Esophagus muscularis mucosa (tissue), 3 donors: ENCODE data around the gene BFSP2.

ENCODE experiments used
- CTCF ChIP-seq, 3 experiments: fragments of 200-600 bp in 2 of 3; fragments of 450-650 bp in 1 of 3; sonication (generic) in 2 of 3; IDR thresholded peaks; one replicate each; pipeline ENCODE4 v1.5.1; 2017 to 2019; ENCODE audit warnings: antibody characterized with exemption in 3 of 3, mild to moderate bottlenecking in 2 of 3, moderate library complexity in 1 of 3
- POLR2A ChIP-seq: fragments of 450-650 bp; IDR thresholded peaks from one replicate; pipeline ENCODE4 v1.6.1; 2017; ENCODE audit warnings: antibody characterized with exemption, moderate library complexity, mild to moderate bottlenecking, low read depth
- POLR2AphosphoS5 ChIP-seq, 2 donors: sonication (generic); formaldehyde crosslinking; IDR thresholded peaks; one replicate each; pipeline ENCODE4 v1.6.1; 2017; ENCODE audit warnings: antibody characterized with exemption in 2 of 2

DNA sequence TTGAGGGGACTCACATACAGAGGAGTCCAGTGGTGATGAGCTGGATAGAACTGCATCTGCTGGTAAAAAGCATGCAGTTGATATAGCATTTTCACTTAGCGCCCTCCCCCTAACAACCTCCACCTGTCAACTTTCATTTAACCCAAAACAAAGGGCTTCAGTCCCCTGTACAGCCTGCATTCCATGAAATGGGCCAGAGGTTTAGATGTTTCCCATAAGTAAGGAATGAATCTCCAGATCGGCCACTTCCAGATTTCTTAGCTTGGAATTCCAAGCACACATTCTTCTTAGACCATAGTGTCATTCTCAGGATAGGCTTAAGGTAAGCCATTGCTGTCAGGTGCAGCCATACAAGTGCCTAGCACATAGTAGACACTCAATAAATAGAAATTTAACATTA lies 32.9 kb upstream of the BFSP2 start:
- TF ChIP-seq CTCF (IDR thresholded peaks at IDR 0.05) = no peak
- TF ChIP-seq POLR2A = no peak
- TF ChIP-seq POLR2AphosphoS5 (IDR thresholded peaks at IDR 0.05) = no peak
